ENCODE results near the gene BEND2. TPM values are rescaled to one million over a fixed set of nuclear protein-coding genes. Genes with fewer than 3 reads are reported as not detected.

BEND2 gene
- total RNA-seq, 1 donor = not detected

DNA sequence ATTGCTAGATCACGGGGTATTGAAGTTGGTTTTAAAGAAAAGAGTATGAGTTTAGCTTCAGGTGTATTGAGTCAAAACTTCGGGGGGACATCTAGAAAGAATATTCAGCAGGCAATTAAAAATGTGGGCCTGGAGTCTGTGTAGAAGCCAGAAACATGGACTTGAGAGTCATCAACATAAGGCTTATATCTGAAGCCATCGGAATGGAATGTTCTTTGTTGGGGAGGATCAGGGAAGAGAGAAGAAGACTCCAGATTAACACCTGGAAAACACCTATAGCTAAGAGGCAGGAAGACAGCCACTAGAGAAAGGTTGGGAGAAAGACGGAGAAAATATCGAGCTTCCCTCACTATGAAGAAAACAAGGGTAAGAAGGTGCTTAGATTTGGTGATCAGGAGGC is 69.5 kb downstream of the BEND2 start:
- H3K27me3 ChIP-seq (ENCODE audit: insufficient read depth, low read length) = no peaks in the 10 kb centered on the region
- H3K4me3 ChIP-seq (ENCODE audit: insufficient read depth, low read length) = no peak overlapping the region
- no peak for DNase-seq (ENCODE audit: insufficient read length, low spot score, missing footprints)
- no peaks in the 10 kb centered on the region for H4K20me1 ChIP-seq (ENCODE audit: insufficient read depth, low read length)
- H3K4me2 ChIP-seq (ENCODE audit: insufficient read depth, low read length) = no peak overlapping the region
- H3K27ac ChIP-seq (ENCODE audit: low read depth, low read length) = no peak overlapping the region
- no peak overlapping the region for H2AFZ ChIP-seq (ENCODE audit: low read length)
- no peaks in the 10 kb centered on the region for H3K9me3 ChIP-seq (ENCODE audit: low read depth, low read length)
- no peak for TF ChIP-seq CTCF (IDR thresholded peaks at IDR 0.05; ENCODE audit: extremely low read depth, low read depth, low read length)
- no peaks in the 10 kb centered on the region for H3K79me2 ChIP-seq (ENCODE audit: insufficient read depth, low read length)
- H3K4me1 ChIP-seq (ENCODE audit: insufficient read depth, low read length) = no peaks in the 10 kb centered on the region
- H3K36me3 ChIP-seq (ENCODE audit: insufficient read depth, low read length) = no peaks in the 10 kb centered on the region

DNA sequence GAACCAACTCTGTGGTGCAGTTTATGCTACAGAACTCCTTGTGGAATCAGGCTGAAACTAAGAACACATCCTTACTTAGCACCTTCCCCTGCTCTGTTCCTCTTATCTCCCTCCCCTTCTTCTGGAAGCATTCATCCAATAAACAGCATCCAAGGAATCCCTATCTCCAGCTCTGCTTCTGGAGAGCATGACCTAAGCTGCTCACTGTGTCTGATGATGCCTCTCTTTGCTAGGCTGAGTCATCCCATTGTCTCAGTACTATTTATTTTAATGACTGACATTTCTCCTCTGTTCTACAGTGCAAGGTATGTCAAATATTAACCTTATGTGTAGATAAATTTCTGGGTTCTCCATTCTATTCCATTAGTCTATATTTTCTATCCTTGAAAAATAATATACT is 71.2 kb downstream of the BEND2 start:
- H3K27ac ChIP-seq (ENCODE audit: low read depth, low read length) = no peak overlapping the region
- no peaks in the 10 kb centered on the region for H3K36me3 ChIP-seq (ENCODE audit: insufficient read depth, low read length)
- H3K4me3 ChIP-seq (ENCODE audit: insufficient read depth, low read length) = no peak overlapping the region
- H3K4me2 ChIP-seq (ENCODE audit: insufficient read depth, low read length) = no peak overlapping the region
- DNase-seq (ENCODE audit: insufficient read length, low spot score, missing footprints) = no peak
- TF ChIP-seq CTCF (IDR thresholded peaks at IDR 0.05; ENCODE audit: extremely low read depth, low read depth, low read length) = no peak
- no peak overlapping the region for H2AFZ ChIP-seq (ENCODE audit: low read length)
- no peaks in the 10 kb centered on the region for H4K20me1 ChIP-seq (ENCODE audit: insufficient read depth, low read length)
- no peaks in the 10 kb centered on the region for H3K4me1 ChIP-seq (ENCODE audit: insufficient read depth, low read length)
- no peaks in the 10 kb centered on the region for H3K27me3 ChIP-seq (ENCODE audit: insufficient read depth, low read length)
- no peaks in the 10 kb centered on the region for H3K79me2 ChIP-seq (ENCODE audit: insufficient read depth, low read length)
- H3K9me3 ChIP-seq (ENCODE audit: low read depth, low read length) = no peaks in the 10 kb centered on the region

- no peaks in the 10 kb centered on the region for H3K79me2 ChIP-seq (ENCODE audit: insufficient read depth, low read length)
- H3K9me3 ChIP-seq (ENCODE audit: low read depth, low read length) = no peaks in the 10 kb centered on the region
- TF ChIP-seq CTCF (IDR thresholded peaks at IDR 0.05; ENCODE audit: extremely low read depth, low read depth, low read length) = no peak
- H3K4me2 ChIP-seq (ENCODE audit: insufficient read depth, low read length) = no peak overlapping the region
- no peaks in the 10 kb centered on the region for H3K36me3 ChIP-seq (ENCODE audit: insufficient read depth, low read length)
- no peak overlapping the region for H3K4me3 ChIP-seq (ENCODE audit: insufficient read depth, low read length)
- H4K20me1 ChIP-seq (ENCODE audit: insufficient read depth, low read length) = no peaks in the 10 kb centered on the region
- H3K4me1 ChIP-seq (ENCODE audit: insufficient read depth, low read length) = no peaks in the 10 kb centered on the region
- H2AFZ ChIP-seq (ENCODE audit: low read length) = no peak overlapping the region
- no peak overlapping the region for H3K27ac ChIP-seq (ENCODE audit: low read depth, low read length)
- DNase-seq (ENCODE audit: insufficient read length, low spot score, missing footprints) = no peak
- no peaks in the 10 kb centered on the region for H3K27me3 ChIP-seq (ENCODE audit: insufficient read depth, low read length)
Observed at GRCh38 chrX:18146954-18147353, 73.7 kb downstream of the BEND2 start.

DNA sequence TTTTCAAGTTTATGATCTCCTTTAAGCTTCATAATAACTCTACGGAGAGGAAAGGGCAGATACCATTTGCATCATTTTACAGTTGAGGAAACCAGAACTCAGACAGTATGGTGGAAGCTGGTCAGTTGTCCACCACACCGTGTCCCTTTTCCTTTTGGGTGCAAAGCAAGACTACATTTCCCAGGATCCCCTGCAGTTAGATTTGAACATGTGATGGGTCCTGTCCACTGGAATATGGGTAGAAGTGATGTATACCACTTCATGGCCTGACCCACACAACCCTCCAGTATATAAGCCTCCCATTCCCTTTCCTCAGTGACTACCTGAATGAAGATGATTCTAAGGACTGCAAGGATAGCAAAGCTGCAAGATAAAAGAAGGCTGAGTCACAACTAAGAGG is 74.7 kb downstream of the BEND2 start:
- no peaks in the 10 kb centered on the region for H3K36me3 ChIP-seq (ENCODE audit: insufficient read depth, low read length)
- no peaks in the 10 kb centered on the region for H3K4me1 ChIP-seq (ENCODE audit: insufficient read depth, low read length)

More for the DNA sequence above, 74.7 kb downstream of the BEND2 start:
- TF ChIP-seq CTCF (IDR thresholded peaks at IDR 0.05; ENCODE audit: extremely low read depth, low read depth, low read length) = no peak
- Histone ChIP-seq H4K20me1 (ENCODE audit: insufficient read depth, low read length) (no peaks in the 10 kb centered on the region), H3K9me3 (ENCODE audit: low read depth, low read length) (no peaks in the 10 kb centered on the region), H3K27me3 (ENCODE audit: insufficient read depth, low read length) (no peaks in the 10 kb centered on the region), H3K4me2 (ENCODE audit: insufficient read depth, low read length) (no peak overlapping the region), H2AFZ (ENCODE audit: low read length) (no peak overlapping the region), H3K27ac (ENCODE audit: low read depth, low read length) (no peak overlapping the region), H3K79me2 (ENCODE audit: insufficient read depth, low read length) (no peaks in the 10 kb centered on the region), H3K4me3 (ENCODE audit: insufficient read depth, low read length) (no peak overlapping the region)
- no peak for DNase-seq (ENCODE audit: insufficient read length, low spot score, missing footprints)
